Neutrophil (primary cell): ENCODE measurements around the gene GYPC.

Experiments
- H3K27ac ChIP-seq: fragments of 200-600 bp; sonication (generic); 2 replicates; pipeline ENCODE4 v1.5.1; 2016; ENCODE audit warnings: mild to moderate bottlenecking, moderate library complexity
- H3K27me3 ChIP-seq: fragments of 200-600 bp; sonication (generic); 2 replicates; pipeline ENCODE4 v1.6.0; 2016; ENCODE audit warnings: mild to moderate bottlenecking
- H3K36me3 ChIP-seq: fragments of 200-600 bp; sonication (generic); 2 replicates; pipeline ENCODE4 v1.5.1; 2017
- H3K4me1 ChIP-seq, 2 experiments: fragments of 200-600 bp in 1 of 2; sonication (generic) in 1 of 2; 1 replicate in 1 of 2; 2 replicates in 1 of 2; pipeline versions ENCODE4 v1.5.1 to v1.6.1; 2013 to 2016; ENCODE audit warnings: low read depth in 1 of 2, low read length in 1 of 2, mild to moderate bottlenecking in 1 of 2, moderate library complexity in 1 of 2; ENCODE audit not compliant: control insufficient read depth in 1 of 2, insufficient read depth in 1 of 2
- H3K4me3 ChIP-seq, 2 experiments: fragments of 200-600 bp in 1 of 2; sonication (generic) in 1 of 2; 1 replicate in 1 of 2; 2 replicates in 1 of 2; pipeline ENCODE4 v1.5.1; 2013 to 2016; ENCODE audit warnings: low read depth in 1 of 2, low read length in 1 of 2, mild to moderate bottlenecking in 1 of 2, moderate library complexity in 1 of 2
- H3K9me3 ChIP-seq: fragments of 200-600 bp; sonication (generic); 2 replicates; pipeline ENCODE4 v1.5.1; 2016
- CTCF ChIP-seq: fragments of 200-600 bp; sonication (generic); IDR thresholded peaks from 2 replicates; pipeline ENCODE4 v1.5.1; 2016; ENCODE audit warnings: antibody characterized with exemption

The GYPC gene

DNA sequence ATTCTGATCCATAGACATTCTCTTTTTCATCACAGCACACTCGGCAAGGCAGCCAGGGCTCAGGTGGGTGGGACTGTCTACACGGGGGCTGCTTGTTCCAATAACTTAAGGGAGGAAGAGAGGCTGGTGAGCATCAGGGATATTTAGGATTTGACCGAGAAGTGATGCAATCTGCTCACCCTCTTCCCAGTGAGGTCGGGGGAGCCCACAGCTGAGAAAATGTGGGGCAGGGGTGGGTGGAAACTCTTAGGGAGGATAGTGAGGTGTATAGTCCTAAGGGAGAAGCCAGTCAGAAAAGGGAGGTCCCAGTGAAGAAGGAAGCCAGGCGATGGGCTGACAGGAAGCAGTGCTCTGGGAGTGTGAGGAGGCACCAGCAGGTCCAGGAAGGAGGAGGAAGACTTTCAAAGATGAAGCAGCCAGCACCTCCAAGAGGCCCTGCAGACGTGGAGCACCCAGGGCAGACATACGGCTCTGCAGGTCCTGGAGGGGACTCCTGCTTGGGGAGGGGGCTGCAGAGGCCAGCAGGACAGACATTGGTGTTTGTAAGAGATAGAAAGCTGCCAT, 76.8 kb downstream of the GYPC start:
- no peaks in the 10 kb centered on the region for H3K9me3 ChIP-seq
- no peak for TF ChIP-seq CTCF
- no peak overlapping the region for H3K27ac ChIP-seq
- no peak overlapping the region for H3K4me3 ChIP-seq
- H3K36me3 ChIP-seq, result no peaks in the 10 kb centered on the region
- peaks cover 6 to 15% of the 10 kb centered on the region in 2 experiments for H3K4me1 ChIP-seq
- H3K27me3 ChIP-seq, result no peaks in the 10 kb centered on the region

DNA sequence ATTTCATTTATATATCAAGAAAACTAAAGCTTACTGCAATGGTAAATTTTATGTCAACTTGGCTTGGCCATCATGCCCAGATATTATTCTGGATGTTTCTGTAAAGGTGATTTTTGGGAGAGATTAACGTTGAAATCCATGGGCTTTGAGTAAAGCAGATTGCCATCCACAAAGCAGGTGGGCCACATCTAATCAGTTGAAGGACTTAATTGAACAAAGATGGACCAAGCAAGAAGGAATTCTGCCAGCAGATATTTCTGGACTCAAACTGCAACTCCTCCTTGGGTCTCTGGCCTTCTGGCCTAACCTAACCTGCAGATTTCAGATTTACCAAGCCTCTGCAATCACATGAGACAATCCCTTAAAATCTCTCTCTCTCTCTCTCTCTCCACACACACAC, 77.8 kb downstream of the GYPC start:
- Histone ChIP-seq H3K4me1 (peaks cover 6 to 15% of the 10 kb centered on the region in 2 experiments), H3K27me3 (no peaks in the 10 kb centered on the region), H3K4me3 (no peak overlapping the region), H3K9me3 (no peaks in the 10 kb centered on the region), H3K36me3 (no peaks in the 10 kb centered on the region), H3K27ac (no peak overlapping the region)
- no peak for TF ChIP-seq CTCF

DNA sequence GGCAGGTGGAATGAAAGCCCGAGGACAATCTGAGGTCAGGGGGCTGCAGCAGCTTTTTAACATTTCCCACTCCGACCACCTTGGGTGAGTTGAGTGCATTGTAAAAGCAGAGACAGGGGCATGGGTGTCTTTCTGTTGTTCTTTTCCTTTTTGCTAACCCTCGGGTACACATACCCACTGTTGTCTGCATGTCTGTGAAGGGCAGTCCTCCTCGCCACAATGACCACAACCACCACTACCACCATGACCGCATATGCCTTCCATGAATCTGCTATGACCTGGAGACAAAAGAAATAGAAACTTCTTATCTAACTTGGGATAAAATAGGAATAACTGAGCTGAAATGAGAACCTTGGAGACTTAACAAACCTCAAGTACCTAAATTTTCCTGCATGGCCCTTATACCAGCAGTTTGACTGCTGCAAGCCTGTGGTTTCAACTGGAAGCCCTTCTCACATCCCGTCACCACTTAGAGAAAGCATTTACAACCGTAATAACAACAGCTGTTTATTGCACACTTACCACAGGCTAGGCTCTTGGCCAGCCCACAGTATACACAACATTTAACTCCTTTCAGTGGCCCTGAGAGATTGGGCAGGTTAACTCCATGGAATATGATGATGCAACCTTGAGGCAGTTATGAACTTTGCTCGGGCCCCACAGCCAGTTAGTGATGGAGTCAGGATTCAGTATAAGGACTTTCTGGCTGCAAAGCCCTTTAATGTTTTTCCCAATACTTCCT, 80.3 kb downstream of the GYPC start:
- H3K36me3 ChIP-seq, result no peaks in the 10 kb centered on the region
- H3K27me3 ChIP-seq, result no peaks in the 10 kb centered on the region
- H3K9me3 ChIP-seq, result no peaks in the 10 kb centered on the region
- H3K27ac ChIP-seq, result no peak overlapping the region
- H3K4me3 ChIP-seq, result no peak overlapping the region
- peaks cover 6 to 15% of the 10 kb centered on the region in 2 experiments for H3K4me1 ChIP-seq
- no peak for TF ChIP-seq CTCF

DNA sequence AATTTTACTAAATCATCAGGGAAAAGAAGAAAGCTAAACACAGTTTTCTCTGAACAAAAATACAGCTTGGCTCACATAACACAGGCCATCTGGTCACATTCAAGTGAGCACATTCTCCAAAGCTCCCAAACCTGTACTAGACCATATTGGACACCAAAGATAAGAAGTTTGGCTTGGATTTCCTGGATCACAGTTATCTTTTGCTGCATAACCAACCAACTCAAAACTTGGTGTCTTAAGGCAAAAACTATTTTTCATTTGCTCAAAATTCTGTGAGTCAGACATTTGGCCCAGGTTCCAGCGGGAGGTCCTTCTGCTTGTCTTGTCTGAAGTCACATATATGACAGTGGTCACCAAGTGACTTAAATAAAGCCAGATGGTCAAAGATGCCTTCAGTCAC, 83.2 kb downstream of the GYPC start:
- no peak for TF ChIP-seq CTCF
- Histone ChIP-seq H3K4me1 (peaks cover 6 to 15% of the 10 kb centered on the region in 2 experiments), H3K9me3 (no peaks in the 10 kb centered on the region), H3K36me3 (no peaks in the 10 kb centered on the region), H3K27ac (no peak overlapping the region), H3K27me3 (no peaks in the 10 kb centered on the region), H3K4me3 (no peak overlapping the region)

- no peak overlapping the region for H3K4me3 ChIP-seq
- no peaks in the 10 kb centered on the region for H3K9me3 ChIP-seq
- no peaks in the 10 kb centered on the region for H3K36me3 ChIP-seq
- no peak for TF ChIP-seq CTCF
- H3K27ac ChIP-seq, result no peak overlapping the region
- H3K27me3 ChIP-seq, result no peaks in the 10 kb centered on the region
- peaks cover 6 to 8% of the 10 kb centered on the region in 2 experiments for H3K4me1 ChIP-seq
These were observed 88.7 kb downstream of the GYPC start for GRCh38 chr2:126744640-126745039.
